ENCODE results near the gene CCDC85C.

The CCDC85C gene

DNA sequence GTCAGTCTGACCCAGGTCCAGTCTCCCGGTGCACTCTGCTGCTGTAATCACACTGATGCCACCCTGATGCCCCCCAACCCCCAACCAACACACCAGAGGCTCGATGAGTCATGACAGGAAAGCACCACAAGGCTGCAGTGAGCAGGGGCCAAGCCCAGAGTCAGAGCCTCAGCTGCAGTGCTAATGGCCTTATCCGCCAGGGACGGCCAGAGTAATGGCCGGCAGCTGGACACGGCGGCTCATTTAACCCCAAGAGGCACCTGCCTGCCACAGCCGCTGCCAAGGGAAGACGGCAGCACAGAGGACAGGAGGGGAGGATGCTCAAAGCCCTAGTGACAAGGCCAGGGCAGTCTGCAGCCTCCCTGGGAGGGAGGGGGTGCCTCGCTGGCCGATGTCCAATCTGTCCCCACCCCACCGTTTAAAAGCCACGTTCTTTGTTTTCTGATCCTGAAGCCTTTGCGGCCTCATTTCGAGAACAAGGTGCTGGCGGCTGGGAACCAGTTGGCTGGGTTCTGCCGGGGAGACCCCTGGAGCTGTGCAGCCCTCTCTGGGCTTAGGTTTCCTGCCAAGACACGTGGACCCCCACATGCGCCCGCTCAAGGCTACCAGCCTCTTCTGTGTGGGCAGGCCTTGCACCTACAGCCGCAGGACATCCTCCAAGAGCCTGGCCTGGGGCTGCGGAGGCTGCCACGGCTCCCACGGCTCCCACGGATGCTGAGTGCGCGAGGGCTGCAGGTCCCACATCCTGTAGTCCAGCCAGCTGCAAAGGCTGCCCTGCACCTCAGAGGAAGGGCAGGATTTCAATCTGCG is 13.1 kb downstream of the CCDC85C start:
- no peak for DNase-seq (ENCODE audit: low read depth in 1 of 2, low spot score in 1 of 2)

DNA sequence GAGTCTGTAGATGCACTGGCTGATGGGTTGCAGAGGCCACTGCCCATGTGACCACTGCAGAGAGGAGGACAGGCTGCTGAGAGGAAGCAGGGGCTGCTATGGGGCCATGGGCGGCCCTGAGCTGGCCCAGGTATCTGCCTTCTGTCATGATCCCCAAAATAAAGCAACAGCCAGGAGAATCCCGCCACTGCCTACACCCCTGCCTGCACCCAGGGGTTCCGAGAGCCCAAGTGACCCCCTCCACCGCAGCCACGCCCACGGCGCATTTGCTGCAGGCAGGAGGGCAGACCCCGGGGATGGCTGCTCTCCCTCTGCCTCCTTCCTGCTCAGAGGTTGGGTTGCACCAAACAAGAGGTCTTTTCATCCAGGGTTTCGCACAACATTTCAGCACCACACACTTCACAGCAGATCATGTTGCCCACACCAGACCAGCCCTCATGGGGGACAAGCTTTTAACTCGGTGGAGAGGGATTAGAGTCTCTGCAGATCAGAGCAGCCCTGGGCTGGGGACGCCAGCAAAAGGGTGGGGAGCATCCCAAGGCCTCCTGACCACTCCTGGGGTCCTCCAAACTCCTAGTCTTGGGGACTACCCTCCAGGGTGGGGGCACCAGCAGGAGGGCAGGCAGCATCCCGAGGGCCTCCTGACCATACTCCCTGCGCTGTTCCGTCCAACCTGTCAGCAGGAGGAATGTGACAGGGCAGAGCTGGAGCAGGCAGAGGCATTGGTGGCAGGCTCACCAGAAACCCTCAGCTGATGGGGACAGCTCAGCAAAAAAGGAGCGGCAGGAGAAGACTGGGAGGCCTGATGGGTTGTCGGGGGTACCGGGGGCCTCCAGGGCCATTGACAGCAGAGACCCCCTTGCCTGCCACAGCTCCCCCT is 14.1 kb downstream of the CCDC85C start:
- no peak for DNase-seq (ENCODE audit: low read depth in 1 of 2, low spot score in 1 of 2)

DNA sequence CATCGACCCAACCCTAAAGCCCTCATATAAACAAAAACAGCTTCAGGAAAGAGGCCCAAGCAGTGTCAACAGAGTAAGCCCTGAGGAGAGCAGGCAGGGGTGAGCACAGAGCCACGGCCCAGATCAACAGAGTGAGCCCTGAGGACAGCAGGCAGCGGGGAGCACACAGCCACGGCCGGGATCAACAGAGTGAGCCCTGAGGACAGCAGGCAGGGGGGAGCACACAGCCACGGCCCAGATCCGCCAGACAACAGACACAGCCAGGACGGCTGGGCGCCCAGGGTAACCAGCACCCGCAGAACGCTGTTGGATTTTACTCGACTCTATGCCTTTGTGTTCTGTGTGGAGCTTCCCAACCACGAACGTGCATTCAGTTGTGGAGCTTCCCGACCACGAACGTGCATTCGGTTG is 15.0 kb downstream of the CCDC85C start:
- DNase-seq (ENCODE audit: low read depth in 1 of 2, low spot score in 1 of 2): no peak

DNA sequence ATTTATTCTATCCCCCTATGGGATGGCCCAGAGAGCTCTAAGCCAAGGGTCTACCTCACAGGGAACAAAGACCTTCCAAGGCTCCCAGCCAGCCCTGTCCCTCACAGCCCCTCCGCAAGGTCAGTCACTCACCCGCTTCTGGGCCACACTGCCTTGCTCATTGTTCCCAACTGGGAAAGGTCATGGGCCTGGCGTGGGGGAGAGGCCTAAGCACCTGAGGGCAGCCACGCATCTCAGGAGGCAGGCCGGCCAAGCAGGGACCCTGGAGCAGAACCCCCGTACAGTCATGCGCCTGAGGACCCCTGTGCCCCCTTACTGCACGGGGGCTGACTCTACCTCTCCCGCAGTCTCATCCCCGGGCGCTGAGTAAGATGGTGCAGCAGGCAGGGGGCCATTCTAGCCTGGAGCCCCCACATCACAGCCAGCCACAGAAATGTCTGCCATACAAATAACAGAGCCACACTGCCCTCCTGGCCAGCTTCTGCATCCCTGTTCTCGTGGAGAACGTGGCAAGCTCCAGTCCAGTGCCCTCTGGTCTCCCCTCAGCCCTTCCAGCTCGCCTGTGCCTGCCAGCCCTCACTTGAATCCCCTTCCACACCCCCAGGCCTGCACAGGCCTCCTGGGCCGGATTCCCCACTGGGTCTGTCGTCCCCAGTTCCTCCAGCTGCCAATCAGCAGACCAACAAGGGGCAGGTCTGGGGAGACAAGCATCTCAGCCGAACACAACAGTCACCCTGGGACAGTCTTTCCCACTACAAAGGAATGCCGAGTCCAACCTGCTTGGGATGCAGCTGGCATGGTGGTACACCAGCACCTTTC is 16.3 kb downstream of the CCDC85C start:
- no peak for DNase-seq (ENCODE audit: low read depth in 1 of 2, low spot score in 1 of 2)

DNA sequence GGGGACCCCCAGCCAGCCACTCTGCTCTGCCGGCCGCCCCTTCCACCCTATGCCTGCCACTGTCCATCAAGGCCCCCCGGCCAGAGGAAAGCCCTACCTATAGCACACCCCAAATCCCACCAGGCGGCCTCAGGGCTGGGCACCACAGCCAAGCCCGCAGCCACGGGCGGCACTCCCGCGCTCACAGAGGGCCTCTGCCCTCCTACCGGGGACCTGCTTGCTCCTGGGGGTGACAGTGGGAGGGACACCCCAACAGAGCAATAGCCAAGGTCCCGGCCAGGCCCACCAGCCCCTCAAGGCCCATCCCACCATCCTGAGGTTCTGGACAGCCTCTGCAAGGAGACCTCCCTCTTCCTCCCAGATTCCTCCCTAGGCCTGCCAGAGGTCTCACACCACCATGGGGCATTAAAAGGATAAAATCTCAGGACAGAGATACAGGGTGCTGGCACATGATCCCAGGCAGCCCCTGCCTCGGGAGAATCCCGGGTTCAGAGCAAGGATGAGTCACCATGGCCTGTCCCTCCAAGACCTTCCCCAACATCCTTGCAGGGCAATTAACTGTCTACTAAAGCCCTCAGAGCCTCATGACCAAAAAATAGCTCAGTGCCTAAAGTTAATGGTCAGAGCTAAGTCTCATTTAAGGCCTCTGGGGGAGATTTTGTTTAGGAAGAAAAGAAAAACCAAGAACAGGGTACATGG is 17.1 kb downstream of the CCDC85C start:
- no peak for DNase-seq (ENCODE audit: low read depth in 1 of 2, low spot score in 1 of 2)

DNA sequence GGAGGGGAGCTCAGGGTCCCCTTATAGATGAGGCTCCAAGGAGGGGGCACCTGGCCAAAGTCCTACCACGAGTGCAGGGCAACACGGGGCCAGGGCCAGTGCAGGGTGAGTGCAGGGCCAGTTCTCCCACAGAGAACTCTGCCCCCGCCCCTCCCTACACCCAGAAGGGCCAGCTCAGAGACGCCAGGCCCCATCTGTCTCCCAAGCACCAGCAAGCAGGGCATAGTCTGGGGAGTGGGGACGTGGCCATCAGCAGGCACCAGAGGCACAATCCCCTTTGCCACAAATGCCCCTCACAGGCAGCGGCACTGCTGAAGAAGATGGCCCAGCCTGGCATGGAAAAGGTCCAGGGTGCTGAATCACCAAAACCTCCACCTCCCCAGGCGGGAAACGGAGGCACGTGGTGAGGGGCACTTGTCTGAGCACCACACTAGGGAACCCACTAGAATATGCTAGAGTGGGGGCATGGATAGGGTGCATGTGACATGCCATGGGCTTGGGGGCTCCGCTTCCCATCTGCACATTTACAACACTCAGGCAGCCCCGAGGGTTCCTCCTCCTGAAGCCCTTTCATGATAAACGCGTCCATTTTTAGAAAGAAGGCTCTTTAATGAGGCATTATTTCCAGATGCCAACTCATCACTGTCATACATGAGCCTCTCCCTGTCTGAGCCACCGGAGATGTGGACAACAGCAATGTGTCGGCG is 17.8 kb downstream of the CCDC85C start:
- no peak for DNase-seq (ENCODE audit: low read depth in 1 of 2, low spot score in 1 of 2)

DNA sequence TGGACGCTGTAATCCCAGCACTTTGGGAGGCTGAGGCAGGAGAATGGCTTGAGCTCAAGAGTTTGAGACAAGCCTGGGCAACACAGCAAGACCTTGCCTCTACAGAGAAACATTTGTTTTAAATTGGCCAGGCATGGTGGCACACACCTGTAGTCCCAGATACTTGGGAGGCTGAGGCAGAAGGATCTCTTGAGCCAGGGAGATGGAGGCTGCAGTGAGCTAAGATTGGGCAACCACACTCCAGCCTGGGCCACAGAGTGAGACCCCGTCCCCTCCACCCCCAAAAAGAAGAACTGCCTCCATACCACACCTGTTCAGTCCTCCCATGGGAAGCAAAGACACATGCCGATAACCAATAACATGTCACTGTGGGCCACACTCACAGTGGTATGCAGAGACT is 19.2 kb downstream of the CCDC85C start:
- DNase-seq (ENCODE audit: low read depth in 1 of 2, low spot score in 1 of 2): no peak

DNA sequence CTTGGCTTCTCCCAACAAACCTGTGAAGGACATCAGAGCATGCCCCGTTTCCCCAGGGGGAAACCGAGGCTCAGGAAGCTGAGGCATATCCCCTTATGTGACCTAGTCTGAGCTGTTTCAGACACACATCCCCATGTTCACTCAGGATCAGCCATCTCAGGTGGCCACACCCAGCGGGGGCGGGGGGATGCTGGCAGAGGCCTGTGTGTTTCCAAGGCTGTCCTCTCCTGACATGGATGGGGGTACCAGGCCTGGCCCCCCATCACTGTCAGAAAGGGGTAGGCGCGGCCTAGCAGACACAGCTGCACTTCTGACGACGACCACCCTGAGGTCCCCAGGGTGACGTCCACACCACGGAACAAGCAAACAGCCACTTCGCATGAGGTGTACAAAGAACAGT is 22.1 kb downstream of the CCDC85C start:
- DNase-seq (ENCODE audit: low read depth in 1 of 2, low spot score in 1 of 2): no peak

DNA sequence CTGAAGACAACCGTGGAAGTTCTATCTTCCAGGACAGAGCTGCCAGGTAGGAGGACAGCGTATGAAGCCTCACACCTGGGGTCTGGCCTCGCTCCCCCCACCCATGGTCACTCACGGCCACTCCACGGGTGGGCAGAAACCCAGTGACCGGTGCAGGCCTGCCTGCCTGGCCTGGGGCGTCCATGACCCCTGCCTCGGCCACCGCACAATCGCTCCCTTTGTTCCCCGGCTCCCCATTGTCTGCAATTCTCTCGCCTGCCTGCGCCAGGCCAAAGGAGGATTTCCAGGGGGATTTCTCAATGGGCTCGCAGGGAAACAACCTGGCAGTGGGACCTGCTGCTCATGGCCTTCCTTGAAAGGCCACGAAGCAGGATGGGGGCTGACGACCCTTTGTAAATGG is 22.6 kb downstream of the CCDC85C start:
- no peak for DNase-seq (ENCODE audit: low read depth in 1 of 2, low spot score in 1 of 2)

DNA sequence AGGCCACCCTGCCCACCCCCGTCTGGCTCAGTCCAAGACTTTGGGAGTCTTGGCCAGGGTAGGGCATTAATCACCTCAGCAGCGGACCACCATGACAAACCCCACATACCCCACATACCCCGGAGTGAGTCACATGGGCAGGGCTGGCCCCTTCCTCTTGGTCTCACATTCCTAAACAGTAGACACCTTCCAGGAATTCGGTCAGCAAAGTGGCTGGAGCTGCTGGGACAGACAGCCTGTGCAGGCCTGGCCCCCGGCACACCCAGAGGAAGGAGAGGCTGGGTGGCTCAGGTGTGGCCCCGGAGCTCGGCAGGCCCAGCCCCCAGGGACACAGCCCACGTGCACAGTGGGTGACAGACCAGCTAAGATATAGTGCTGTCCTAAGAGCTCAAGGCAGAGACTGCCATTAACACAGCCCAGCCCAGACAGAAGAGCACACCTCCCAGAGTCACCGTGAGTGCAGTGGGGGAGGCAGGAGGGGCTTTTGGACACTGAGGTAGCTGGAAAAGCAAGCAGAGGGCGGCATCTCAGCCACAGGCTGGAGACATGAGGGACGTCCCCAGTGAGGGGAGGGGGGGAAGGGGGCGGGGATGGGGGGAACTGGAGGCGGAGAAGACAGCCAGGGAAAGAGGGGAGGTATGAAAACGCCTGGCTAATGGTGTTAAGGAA is 24.0 kb downstream of the CCDC85C start:
- DNase-seq (ENCODE audit: low read depth in 1 of 2, low spot score in 1 of 2): no peak

DNA sequence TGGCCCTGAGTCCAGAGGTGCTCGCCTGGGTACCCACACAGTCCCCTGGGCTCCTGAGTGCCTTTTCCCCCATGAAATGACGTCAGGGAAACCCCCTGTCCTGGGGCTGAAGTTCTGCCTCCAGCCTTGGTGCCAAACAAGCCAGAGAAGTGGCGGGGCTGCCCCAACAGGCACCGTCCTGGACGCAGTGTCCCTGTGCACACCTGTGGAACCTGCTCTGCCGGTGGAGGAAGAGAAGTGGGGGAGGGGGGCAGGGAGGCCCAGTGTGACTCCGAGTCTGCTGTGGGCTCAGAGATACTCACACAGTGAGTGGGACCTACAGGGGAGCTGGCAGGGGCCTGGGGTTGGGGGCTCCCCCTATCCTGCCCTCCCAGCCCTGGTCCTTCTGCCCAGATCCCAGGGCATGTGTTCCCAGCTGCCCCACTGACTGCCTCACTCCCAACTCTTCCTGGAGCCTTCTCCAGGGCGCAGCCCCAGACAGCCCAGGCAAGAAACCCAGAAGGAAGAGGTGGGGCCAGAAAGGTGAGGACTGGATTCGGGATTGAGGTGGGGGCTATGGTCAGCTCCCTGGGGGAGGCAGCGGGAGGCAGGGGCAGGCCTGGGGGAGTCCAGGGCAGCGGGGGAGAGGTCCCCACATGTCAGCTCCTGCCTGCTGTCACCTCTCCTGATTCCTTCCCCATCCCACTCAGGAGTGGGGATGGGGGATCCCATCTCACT is 24.7 kb downstream of the CCDC85C start:
- no peak for DNase-seq (ENCODE audit: low read depth in 1 of 2, low spot score in 1 of 2)

DNA sequence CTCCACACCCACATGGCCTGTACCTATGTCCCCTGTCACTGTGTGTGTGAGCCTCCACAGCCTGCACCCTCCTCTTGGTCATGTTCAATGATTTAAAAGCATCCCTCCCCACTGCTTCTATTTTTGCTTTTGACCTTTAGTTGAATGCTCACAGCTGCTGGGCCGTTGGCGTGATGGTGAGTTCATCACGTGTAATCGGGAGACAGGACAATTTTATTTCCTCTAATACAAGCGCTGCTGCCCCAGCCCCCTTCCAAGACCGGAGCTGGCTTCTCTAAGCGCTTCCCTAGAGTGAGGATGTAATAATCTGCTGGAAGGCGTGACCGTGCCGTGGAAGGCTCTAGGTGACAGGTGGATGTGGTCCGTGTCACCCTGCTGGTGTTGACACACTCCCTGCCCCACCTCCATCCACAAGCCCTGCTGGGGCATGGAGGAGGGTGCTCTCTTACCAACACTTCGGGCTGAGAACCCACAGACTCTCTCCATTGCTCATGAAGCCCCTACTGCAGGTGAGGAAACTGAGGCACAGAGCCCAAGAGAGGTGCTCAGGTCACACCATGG is 25.4 kb downstream of the CCDC85C start:
- DNase-seq (ENCODE audit: low read depth in 1 of 2, low spot score in 1 of 2): no peak

DNA sequence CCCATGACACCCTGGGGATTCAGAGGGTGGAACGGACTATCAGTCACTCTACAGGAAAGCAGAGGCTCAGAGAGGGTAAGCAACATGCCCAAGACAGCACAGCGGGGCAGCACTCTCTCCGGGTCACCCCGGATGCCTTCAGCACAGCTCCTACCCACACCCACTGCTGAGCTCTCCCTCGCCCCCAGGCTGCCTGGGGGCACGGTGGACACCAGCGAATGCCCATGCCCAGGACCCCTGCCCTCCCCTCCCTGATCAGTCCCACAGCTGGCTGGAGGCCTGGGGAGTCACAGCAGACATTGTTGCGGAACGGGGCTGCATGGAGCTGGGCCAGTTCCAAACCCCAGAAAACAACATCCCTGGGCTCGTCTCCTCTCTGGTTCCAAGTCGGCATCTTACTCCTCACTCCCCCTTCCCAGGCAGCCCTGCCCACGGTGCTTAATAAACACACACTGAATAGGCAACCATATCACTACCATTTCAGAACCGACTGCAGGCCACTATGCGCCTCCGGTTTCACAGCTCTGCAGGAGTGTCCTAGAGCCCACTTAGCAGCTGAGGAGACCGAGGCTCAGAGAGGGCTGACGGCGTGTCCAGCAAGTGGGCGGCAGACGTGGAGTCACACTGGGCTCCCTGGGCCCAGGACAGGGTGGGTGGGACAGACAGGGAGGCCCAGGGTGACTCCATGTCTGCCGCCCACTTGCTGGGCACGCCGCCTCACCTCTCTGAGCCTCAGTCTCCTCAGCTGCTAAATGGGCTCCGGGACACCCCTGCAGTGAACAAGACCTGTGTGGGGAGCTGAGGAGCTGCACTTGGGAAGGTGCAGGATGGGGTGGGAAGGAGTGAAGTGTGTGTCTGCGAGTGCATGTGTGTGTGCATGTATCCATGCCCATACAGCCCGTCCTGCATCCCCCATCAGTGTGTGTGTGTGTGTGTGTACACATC is 27.0 kb downstream of the CCDC85C start:
- DNase-seq (ENCODE audit: low read depth in 1 of 2, low spot score in 1 of 2): no peak

DNA sequence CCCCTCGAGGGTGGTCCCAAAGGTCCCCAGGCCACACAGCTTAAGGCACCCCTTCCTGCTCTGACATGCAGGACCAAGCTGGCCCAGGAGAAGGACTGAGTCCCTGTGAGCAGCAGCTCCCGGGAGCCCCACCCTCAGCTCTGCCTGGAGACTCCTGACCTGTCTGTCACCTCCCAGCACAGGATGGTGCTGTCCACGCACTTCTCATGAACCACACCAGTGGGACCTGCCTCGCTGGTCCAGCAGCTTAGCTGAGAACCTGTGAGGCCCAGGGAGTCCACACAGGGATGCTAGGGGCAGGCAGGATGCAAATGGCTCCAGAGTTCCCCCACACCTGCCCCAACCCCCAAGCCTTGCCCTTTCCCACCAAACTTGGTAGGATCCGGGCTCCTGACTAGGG is 27.7 kb downstream of the CCDC85C start:
- DNase-seq (ENCODE audit: low read depth in 1 of 2, low spot score in 1 of 2): no peak

DNA sequence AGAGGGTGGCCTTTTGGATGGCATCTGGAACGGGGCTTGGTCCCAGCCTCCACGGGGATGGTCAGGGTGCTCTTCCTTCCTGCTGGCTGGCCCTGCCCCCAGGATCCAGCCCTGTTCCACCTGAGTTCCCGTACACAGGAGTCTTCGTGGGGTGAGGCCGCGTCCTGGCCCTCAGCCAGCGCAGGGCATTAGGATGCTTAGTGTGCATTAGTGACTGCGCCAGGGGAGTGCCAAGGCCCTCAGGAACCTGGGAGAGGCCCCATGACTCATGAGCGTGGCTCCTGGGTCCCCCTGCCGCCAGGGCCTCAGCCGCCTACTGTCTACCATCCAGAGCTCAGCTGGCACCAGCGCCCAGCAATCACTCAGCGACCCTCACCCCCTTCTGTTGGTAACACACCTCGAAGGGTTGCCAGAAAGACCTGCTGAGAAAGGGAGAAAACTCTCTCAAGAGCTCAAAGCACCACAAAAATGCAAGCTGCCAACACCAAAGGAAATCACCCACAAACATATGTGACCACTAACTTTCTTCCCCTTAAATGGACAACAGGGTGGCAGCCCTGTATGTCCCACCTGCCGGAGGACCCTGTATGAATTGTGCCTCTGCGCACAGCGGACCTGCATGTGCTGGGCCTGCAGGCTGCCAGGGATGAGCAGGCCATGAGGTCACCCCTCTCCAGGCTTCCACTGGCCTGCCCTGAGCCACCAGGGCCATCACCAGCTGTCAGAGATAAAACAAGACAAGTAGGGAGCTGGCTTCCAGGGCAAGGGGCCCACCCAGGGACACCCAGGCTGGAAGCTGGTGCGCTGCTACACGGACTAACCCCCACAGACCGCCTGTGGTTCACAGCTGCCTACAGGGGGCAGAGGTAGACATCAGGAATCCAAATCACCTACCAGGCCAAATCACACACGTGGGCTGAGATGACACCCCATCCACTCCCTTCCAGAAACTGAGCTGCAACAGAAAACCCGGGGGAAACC is 28.7 kb downstream of the CCDC85C start:
- DNase-seq (ENCODE audit: low read depth in 1 of 2, low spot score in 1 of 2): no peak

DNA sequence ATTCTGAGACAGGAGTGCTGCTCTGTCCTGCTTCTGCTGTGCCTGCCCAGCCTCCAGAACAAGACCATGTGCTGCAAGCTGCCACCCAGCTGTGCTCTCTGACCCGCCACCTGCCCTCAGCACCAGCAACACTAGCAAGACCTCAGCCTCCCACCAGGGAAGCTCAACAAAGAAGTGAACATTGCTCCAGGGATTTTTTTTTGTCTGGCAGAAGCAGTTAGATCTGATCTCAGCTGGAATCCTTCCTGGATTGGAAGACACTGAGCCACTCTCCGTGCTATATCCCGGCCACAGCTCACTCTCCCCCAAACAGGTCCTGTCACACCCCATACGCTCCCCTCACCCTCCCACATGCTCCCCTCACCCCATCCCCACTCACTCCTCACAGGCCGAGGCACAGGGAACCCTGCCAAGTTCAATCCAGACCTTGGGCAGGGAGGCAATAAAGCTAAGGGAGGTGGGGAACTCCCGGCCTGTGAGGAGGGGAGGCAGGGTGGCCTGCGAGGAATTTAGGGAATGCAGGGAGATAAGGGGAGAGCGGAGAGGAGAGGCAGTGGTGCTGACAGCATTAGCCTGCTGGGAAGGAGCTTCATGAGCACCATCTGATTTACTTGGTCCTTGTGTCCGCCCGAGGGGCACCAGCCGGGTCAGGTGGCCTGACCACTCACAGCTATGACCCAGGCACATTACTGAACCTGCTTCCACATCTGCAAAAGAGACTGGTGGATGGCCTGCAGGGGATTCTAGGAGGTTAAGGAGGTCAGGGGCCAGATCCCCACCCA is 29.7 kb downstream of the CCDC85C start:
- DNase-seq (ENCODE audit: low read depth in 1 of 2, low spot score in 1 of 2): no peak

All from activated T-helper 1 cell treated with anti-CD3 and anti-CD28 coated beads, Interleukin-2, amount 50 U/mL, for 16 hours (primary cell).